Suprapubic skin (tissue), 4 donors: ENCODE results near the gene LPIN1. TPM values are rescaled to one million over a fixed set of nuclear protein-coding genes. Genes with fewer than 3 reads are reported as not detected.

Source experiments
- DNase-seq, 2 donors: peaks; one replicate each; pipeline ENCODE4 v3.0.0-alpha.2; 2019; ENCODE audit warnings: low spot score in 2 of 2
- H3K27ac ChIP-seq: fragments of 200-600 bp; sonication (generic); one replicate; pipeline ENCODE4 v1.5.1; 2019
- H3K27me3 ChIP-seq: fragments of 200-600 bp; sonication (generic); one replicate; pipeline ENCODE4 v1.5.1; 2019
- H3K36me3 ChIP-seq: fragments of 200-600 bp; sonication (generic); one replicate; pipeline ENCODE4 v1.5.1; 2019
- H3K4me1 ChIP-seq: fragments of 200-600 bp; sonication (generic); one replicate; pipeline ENCODE4 v1.5.1; 2019
- H3K4me3 ChIP-seq: fragments of 200-600 bp; sonication (generic); one replicate; pipeline ENCODE4 v1.5.1; 2019; ENCODE audit warnings: mild to moderate bottlenecking
- H3K9me3 ChIP-seq: fragments of 200-600 bp; sonication (generic); one replicate; pipeline ENCODE4 v1.5.1; 2019
- EP300 ChIP-seq: sonication (generic); formaldehyde crosslinking; IDR thresholded peaks from one replicate; pipeline ENCODE4 v1.6.1; 2017; ENCODE audit warnings: antibody characterized with exemption
- POLR2A ChIP-seq, 2 donors: fragments of 450-650 bp; IDR thresholded peaks; one replicate each; pipeline ENCODE4 v1.6.1; 2017; ENCODE audit warnings: antibody characterized with exemption in 2 of 2, mild to moderate bottlenecking in 2 of 2, moderate library complexity in 2 of 2
- POLR2AphosphoS5 ChIP-seq, 3 donors: sonication (generic); formaldehyde crosslinking; IDR thresholded peaks; one replicate each; pipeline ENCODE4 v1.6.1; 2017; ENCODE audit warnings: antibody characterized with exemption in 3 of 3
- WGBS: methylation state at CpG from one replicate; pipeline ENCODE4 v1.1.5; 2018; 5-methylcytosine and 5-hydroxymethylcytosine counted together
- total RNA-seq, 4 donors: library from RNA; depleted of rRNA; stranded (reverse); fragments of >200 nt; gene quantifications; one replicate each; pipeline ENCODE4 v1.1.0, GENCODE V29; 2016
- TF ChIP-seq, protein P1 (sequence below), 2 donors: fragments of 200-600 bp in 1 of 2; fragments of 450-650 bp in 1 of 2; sonication (generic) in 1 of 2; IDR thresholded peaks; one replicate each; pipeline ENCODE4 v1.5.1; 2016 to 2019; ENCODE audit warnings: antibody characterized with exemption in 2 of 2, mild to moderate bottlenecking in 1 of 2, moderate library complexity in 1 of 2

LPIN1 gene
- total RNA-seq, 4 donors from 2014 or later, result 25.9 to 71.9 (median 52.5) TPM

- TF ChIP-seq, protein P1, sequence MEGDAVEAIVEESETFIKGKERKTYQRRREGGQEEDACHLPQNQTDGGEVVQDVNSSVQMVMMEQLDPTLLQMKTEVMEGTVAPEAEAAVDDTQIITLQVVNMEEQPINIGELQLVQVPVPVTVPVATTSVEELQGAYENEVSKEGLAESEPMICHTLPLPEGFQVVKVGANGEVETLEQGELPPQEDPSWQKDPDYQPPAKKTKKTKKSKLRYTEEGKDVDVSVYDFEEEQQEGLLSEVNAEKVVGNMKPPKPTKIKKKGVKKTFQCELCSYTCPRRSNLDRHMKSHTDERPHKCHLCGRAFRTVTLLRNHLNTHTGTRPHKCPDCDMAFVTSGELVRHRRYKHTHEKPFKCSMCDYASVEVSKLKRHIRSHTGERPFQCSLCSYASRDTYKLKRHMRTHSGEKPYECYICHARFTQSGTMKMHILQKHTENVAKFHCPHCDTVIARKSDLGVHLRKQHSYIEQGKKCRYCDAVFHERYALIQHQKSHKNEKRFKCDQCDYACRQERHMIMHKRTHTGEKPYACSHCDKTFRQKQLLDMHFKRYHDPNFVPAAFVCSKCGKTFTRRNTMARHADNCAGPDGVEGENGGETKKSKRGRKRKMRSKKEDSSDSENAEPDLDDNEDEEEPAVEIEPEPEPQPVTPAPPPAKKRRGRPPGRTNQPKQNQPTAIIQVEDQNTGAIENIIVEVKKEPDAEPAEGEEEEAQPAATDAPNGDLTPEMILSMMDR (IDR thresholded peaks at IDR 0.05), result no peak
- TF ChIP-seq EP300 (no peak), POLR2AphosphoS5 (IDR thresholded peaks at IDR 0.05) (no peak), POLR2A (IDR thresholded peaks at IDR 0.05) (no peak)
- Histone ChIP-seq H3K4me3 (no peak overlapping the region), H3K9me3 (no peaks in the 10 kb centered on the region), H3K27me3 (no peaks in the 10 kb centered on the region), H3K27ac (no peak overlapping the region), H3K4me1 (no peaks in the 10 kb centered on the region), H3K36me3 (peaks cover 35% of the 10 kb centered on the region)
- no peak for DNase-seq
- WGBS, result 82% methylated on average over 4 of the region's 4 CpGs
These were observed 17.9 kb downstream of the LPIN1 start for GRCh38 chr2:11764359-11764758.

GRCh38 chr2:11764920-11765319, 18.5 kb downstream of the LPIN1 start:
- DNase-seq, result no peak
- no peak overlapping the region for H3K27ac ChIP-seq
- WGBS, result 96% methylated on average over 10 of the region's 10 CpGs
- H3K36me3 ChIP-seq, result peaks cover 39% of the 10 kb centered on the region
- no peaks in the 10 kb centered on the region for H3K4me1 ChIP-seq
- no peak overlapping the region for H3K4me3 ChIP-seq
- no peaks in the 10 kb centered on the region for H3K27me3 ChIP-seq
- no peak for TF ChIP-seq POLR2AphosphoS5 (IDR thresholded peaks at IDR 0.05)
- no peak for TF ChIP-seq EP300
- TF ChIP-seq POLR2A (IDR thresholded peaks at IDR 0.05), result no peak
- TF ChIP-seq, protein P1 (IDR thresholded peaks at IDR 0.05), result no peak
- no peaks in the 10 kb centered on the region for H3K9me3 ChIP-seq

- Histone ChIP-seq H3K36me3 (peaks cover 45% of the 10 kb centered on the region), H3K9me3 (no peaks in the 10 kb centered on the region), H3K4me1 (no peaks in the 10 kb centered on the region), H3K27me3 (no peaks in the 10 kb centered on the region), H3K4me3 (no peak overlapping the region), H3K27ac (no peak overlapping the region)
- TF ChIP-seq POLR2A (IDR thresholded peaks at IDR 0.05) (no peak), POLR2AphosphoS5 (IDR thresholded peaks at IDR 0.05) (no peak), EP300 (no peak)
- TF ChIP-seq, protein P1 (IDR thresholded peaks at IDR 0.05), result no peak
- 98% methylated on average over 13 of the region's 13 CpGs for WGBS
- no peak for DNase-seq
These were observed 19.1 kb downstream of the LPIN1 start for GRCh38 chr2:11765501-11765900.

GRCh38 chr2:11766016-11766415, 19.6 kb downstream of the LPIN1 start:
- H3K27ac ChIP-seq, result no peak overlapping the region
- H3K4me3 ChIP-seq, result no peak overlapping the region
- WGBS, result 92% methylated on average over 5 of the region's 5 CpGs
- DNase-seq, result no peak
- H3K27me3 ChIP-seq, result no peaks in the 10 kb centered on the region
- no peaks in the 10 kb centered on the region for H3K9me3 ChIP-seq
- H3K4me1 ChIP-seq, result no peaks in the 10 kb centered on the region
- TF ChIP-seq POLR2A (IDR thresholded peaks at IDR 0.05), result no peak
- TF ChIP-seq EP300, result no peak
- TF ChIP-seq, protein P1 (IDR thresholded peaks at IDR 0.05), result no peak
- no peak for TF ChIP-seq POLR2AphosphoS5 (IDR thresholded peaks at IDR 0.05)
- peaks cover 49% of the 10 kb centered on the region for H3K36me3 ChIP-seq

GRCh38 chr2:11767779-11768178, 21.3 kb downstream of the LPIN1 start:
- Histone ChIP-seq H3K4me1 (no peaks in the 10 kb centered on the region), H3K4me3 (no peak overlapping the region), H3K9me3 (no peaks in the 10 kb centered on the region), H3K27me3 (no peaks in the 10 kb centered on the region), H3K36me3 (peaks cover 56% of the 10 kb centered on the region), H3K27ac (no peak overlapping the region)
- no peak for DNase-seq
- WGBS, result 86% methylated on average over 7 of the region's 7 CpGs
- TF ChIP-seq POLR2A (IDR thresholded peaks at IDR 0.05) (no peak), POLR2AphosphoS5 (IDR thresholded peaks at IDR 0.05) (no peak), EP300 (no peak)
- TF ChIP-seq, protein P1 (IDR thresholded peaks at IDR 0.05), result no peak
